Astrocyte (in vitro differentiated cells and primary cell): ENCODE results near the gene PLAC1. TPM values are rescaled to one million over a fixed set of nuclear protein-coding genes. Genes with fewer than 3 reads are reported as not detected.

Experiments
- DNase-seq: peaks from one replicate; pipeline ENCODE4 v3.0.0-alpha.2; 2010; ENCODE audit warnings: low read depth
- FAIRE-seq: peaks from 2 replicates; lab custom pipeline; 2011; peaks lifted over from hg19 to GRCh38; lab: Jason Lieb, UNC
- H2AFZ ChIP-seq: 2 replicates; pipeline ENCODE4 v1.6.0; 2012; ENCODE audit warnings: low read depth, low read length, inconsistent platforms
- H3K27ac ChIP-seq: 2 replicates; pipeline ENCODE4 v1.5.1; 2011; ENCODE audit warnings: low read depth, low read length, inconsistent platforms
- H3K27me3 ChIP-seq: 2 replicates; pipeline ENCODE4 v1.6.0; 2011; ENCODE audit warnings: low read length, inconsistent platforms; ENCODE audit not compliant: insufficient read depth
- H3K36me3 ChIP-seq: 2 replicates; pipeline ENCODE4 v1.5.1; 2011; ENCODE audit warnings: low read length, inconsistent platforms; ENCODE audit not compliant: insufficient read depth
- H3K4me1 ChIP-seq: 2 replicates; pipeline ENCODE4 v1.5.1; 2011; ENCODE audit warnings: low read length, inconsistent platforms; ENCODE audit not compliant: insufficient read depth
- H3K4me2 ChIP-seq: 2 replicates; pipeline ENCODE4 v1.6.0; 2012; ENCODE audit warnings: low read length, inconsistent platforms
- H3K4me3 ChIP-seq: 2 replicates; pipeline ENCODE4 v1.5.1; 2011; ENCODE audit warnings: low read depth, mild to moderate bottlenecking, low read length, inconsistent platforms; ENCODE audit not compliant: insufficient read depth
- H3K79me2 ChIP-seq: 2 replicates; pipeline ENCODE4 v1.6.0; 2012; ENCODE audit warnings: mild to moderate bottlenecking, low read length, inconsistent platforms; ENCODE audit not compliant: insufficient read depth
- H3K9ac ChIP-seq: 2 replicates; pipeline ENCODE4 v1.6.0; 2012; ENCODE audit warnings: mild to moderate bottlenecking, low read length, inconsistent platforms
- H3K9me3 ChIP-seq: 2 replicates; pipeline ENCODE4 v1.5.1; 2012; ENCODE audit warnings: low read depth, mild to moderate bottlenecking, low read length, inconsistent platforms; ENCODE audit not compliant: insufficient read depth
- H4K20me1 ChIP-seq: 2 replicates; pipeline ENCODE4 v1.6.0; 2012; ENCODE audit warnings: low read length, inconsistent platforms; ENCODE audit not compliant: insufficient read depth
- H3K27ac Mint-ChIP-seq: one replicate; pipeline ENCODE4 v1.8.0; 2021; ENCODE audit warnings: mild to moderate bottlenecking, mixed read lengths; ENCODE audit not compliant: unreplicated experiment
- H3K27me3 Mint-ChIP-seq: one replicate; pipeline ENCODE4 v1.8.0; 2021; ENCODE audit warnings: low read depth, mixed read lengths; ENCODE audit not compliant: unreplicated experiment
- H3K36me3 Mint-ChIP-seq: one replicate; pipeline ENCODE4 v1.8.0; 2021; ENCODE audit warnings: low read depth, mixed read lengths; ENCODE audit not compliant: unreplicated experiment
- H3K4me1 Mint-ChIP-seq: one replicate; pipeline ENCODE4 v1.8.0; 2021; ENCODE audit warnings: low read depth, mixed read lengths; ENCODE audit not compliant: unreplicated experiment
- H3K4me3 Mint-ChIP-seq: one replicate; pipeline ENCODE4 v1.8.0; 2021; ENCODE audit warnings: mild to moderate bottlenecking, moderate library complexity, mixed read lengths; ENCODE audit not compliant: unreplicated experiment
- H3K9me3 Mint-ChIP-seq: one replicate; pipeline ENCODE4 v1.8.0; 2021; ENCODE audit warnings: mild to moderate bottlenecking, mixed read lengths; ENCODE audit not compliant: unreplicated experiment
- CTCF ChIP-seq: IDR thresholded peaks from 2 replicates; pipeline ENCODE4 v1.5.1; 2011; ENCODE audit warnings: low read depth, mild to moderate bottlenecking, inconsistent platforms, low read length, moderate library complexity; ENCODE audit not compliant: insufficient read depth
- EZH2 ChIP-seq: IDR thresholded peaks from 2 replicates; pipeline ENCODE4 v1.6.1; 2012; ENCODE audit warnings: mild to moderate bottlenecking, low read length, inconsistent platforms; ENCODE audit not compliant: insufficient read depth
- total RNA-seq: library from RNA; stranded (reverse); gene quantifications from 2 replicates; pipeline ENCODE4 v1.2.1, GENCODE V29; 2021

Gene PLAC1
- total RNA-seq, 1 donor from 2014 or later = 0.61 TPM

GRCh38 chrX:134676436-134676835 lies 18.2 kb upstream of the PLAC1 start:
- peak overlapping the region; percentile 68 for H3K27ac ChIP-seq

GRCh38 chrX:134673123-134673522 lies 14.9 kb upstream of the PLAC1 start:
- no peak for FAIRE-seq
- H3K4me2 ChIP-seq = no peak overlapping the region
- no peaks in the 10 kb centered on the region for H3K36me3 Mint-ChIP-seq
- no peak for DNase-seq
- H3K4me1 Mint-ChIP-seq = peaks cover 36% of the 10 kb centered on the region
- no peak for TF ChIP-seq EZH2
- no peak for TF ChIP-seq CTCF
- no peak overlapping the region for H3K27ac ChIP-seq
- H3K4me3 Mint-ChIP-seq = no peak overlapping the region
- peaks cover 33% of the 10 kb centered on the region for H3K4me1 ChIP-seq
- no peaks in the 10 kb centered on the region for H3K79me2 ChIP-seq
- H3K4me3 ChIP-seq = no peak overlapping the region
- no peaks in the 10 kb centered on the region for H3K9me3 Mint-ChIP-seq
- H3K9ac ChIP-seq = no peak overlapping the region
- no peaks in the 10 kb centered on the region for H3K9me3 ChIP-seq
- no peak overlapping the region for H3K27ac Mint-ChIP-seq
- H4K20me1 ChIP-seq = no peaks in the 10 kb centered on the region
- no peaks in the 10 kb centered on the region for H3K27me3 ChIP-seq
- no peaks in the 10 kb centered on the region for H3K27me3 Mint-ChIP-seq
- H3K36me3 ChIP-seq = no peaks in the 10 kb centered on the region
- H2AFZ ChIP-seq = no peak overlapping the region

More at GRCh38 chrX:134676436-134676835, 18.2 kb upstream of the PLAC1 start:
- DNase-seq = peak; percentile 81
- FAIRE-seq = peak; percentile 99
- H3K79me2 ChIP-seq = no peaks in the 10 kb centered on the region
- TF ChIP-seq EZH2 (no peak), CTCF (no peak)
- Mint-ChIP-seq H3K27me3 (no peaks in the 10 kb centered on the region), H3K4me3 (no peak overlapping the region), H3K36me3 (no peaks in the 10 kb centered on the region), H3K27ac (peak overlapping the region; percentile 69), H3K4me1 (peaks cover 14% of the 10 kb centered on the region), H3K9me3 (no peaks in the 10 kb centered on the region)
- H3K4me3 ChIP-seq = no peak overlapping the region
- H3K4me1 ChIP-seq = peaks cover 13% of the 10 kb centered on the region
- peak overlapping the region; percentile 60 for H2AFZ ChIP-seq
- no peaks in the 10 kb centered on the region for H3K9me3 ChIP-seq
- peak overlapping the region; percentile 38 for H3K9ac ChIP-seq
- H3K27me3 ChIP-seq = no peaks in the 10 kb centered on the region
- H4K20me1 ChIP-seq = no peaks in the 10 kb centered on the region
- peak overlapping the region; percentile 26 for H3K4me2 ChIP-seq
- no peaks in the 10 kb centered on the region for H3K36me3 ChIP-seq

- Histone ChIP-seq H2AFZ (no peak overlapping the region), H3K4me3 (no peak overlapping the region), H4K20me1 (no peaks in the 10 kb centered on the region), H3K27me3 (no peaks in the 10 kb centered on the region), H3K9me3 (no peaks in the 10 kb centered on the region), H3K27ac (no peak overlapping the region), H3K4me2 (no peak overlapping the region), H3K36me3 (no peaks in the 10 kb centered on the region), H3K9ac (no peak overlapping the region), H3K4me1 (peaks cover 33% of the 10 kb centered on the region), H3K79me2 (no peaks in the 10 kb centered on the region)
- Mint-ChIP-seq H3K36me3 (no peaks in the 10 kb centered on the region), H3K4me1 (peaks cover 36% of the 10 kb centered on the region), H3K4me3 (no peak overlapping the region), H3K9me3 (no peaks in the 10 kb centered on the region), H3K27me3 (no peaks in the 10 kb centered on the region), H3K27ac (no peak overlapping the region)
- TF ChIP-seq CTCF (no peak), EZH2 (no peak)
- FAIRE-seq (no peak), DNase-seq (no peak)
Observed at GRCh38 chrX:134672101-134672500, 13.8 kb upstream of the PLAC1 start.
